K562 (cell line): ENCODE results near the gene OPRM1. TPM values are rescaled to one million over a fixed set of nuclear protein-coding genes. Genes with fewer than 3 reads are reported as not detected.

Experiments used
- CLOCK ChIP-seq: fragments of 250-450 bp; sonication (Bioruptor Pico); IDR thresholded peaks from 2 replicates; pipeline ENCODE4 v1.4.0; 2020; ENCODE audit warnings: mild to moderate bottlenecking, moderate library complexity, borderline replicate concordance
- ZNF668 ChIP-seq: fragments of 250-450 bp; sonication (Bioruptor Pico); IDR thresholded peaks from 2 replicates; pipeline ENCODE4 v1.8.0; 2022; ENCODE audit warnings: mild to moderate bottlenecking, inconsistent platforms
- polyA plus RNA-seq, 8 experiments: library from polyadenylated mRNA; depleted of rRNA in 4 of 8; stranded (reverse) in 5 of 8; unstranded in 3 of 8; fragments of >200 nt; fragmentation: Nextera tagmentation in 2 of 8; fragmentation: Illumina TruSeq in 1 of 8; extraction: Ambion mirVana in 2 of 8; extraction: Trizol in 1 of 8; gene quantifications; 2 replicates each; pipeline versions ENCODE4 v1.2.1 to v1.2.3, GENCODE V29; 2011 to 2014; ENCODE audit warnings: inconsistent platforms in 1 of 8, missing spikeins in 1 of 8
- total RNA-seq, 7 experiments: library from RNA; depleted of rRNA in 6 of 7; stranded (reverse); fragments of >200 nt in 6 of 7; fragmentation: Illumina TruSeq in 2 of 7; extraction: Trizol in 2 of 7; gene quantifications; 2 replicates each; pipeline versions ENCODE4 v1.2.1 to v1.2.3, GENCODE V29; 2011 to 2021; ENCODE audit warnings: low replicate concordance in 1 of 7
- TF ChIP-seq, protein P1 (sequence below), 3 experiments: IDR thresholded peaks in 2 of 3; conservative IDR thresholded peaks in 1 of 3; 2 replicates each; pipeline ENCODE4 v1.5.1; 2011 to 2012; ENCODE audit warnings: low read length in 3 of 3, mild to moderate bottlenecking in 3 of 3, control low read depth in 2 of 3, improper control_type of control experiment in 1 of 3, inconsistent platforms in 1 of 3, low read depth in 1 of 3, mixed read lengths in 1 of 3, moderate library complexity in 1 of 3; ENCODE audit not compliant: insufficient read depth in 2 of 3
- TF ChIP-seq, protein P2 (sequence below): sonication (generic); formaldehyde crosslinking; IDR thresholded peaks from 2 replicates; pipeline ENCODE4 v1.8.1; 2023; ENCODE audit warnings: mild to moderate bottlenecking, missing genetic modification reagents
- TF ChIP-seq, protein P3 (sequence below), 2 experiments: fragments of 450-650 bp; formaldehyde crosslinking in 1 of 2; IDR thresholded peaks; 2 replicates each; pipeline versions ENCODE4 v1.4.0 to v1.6.1; 2014 to 2020; ENCODE audit warnings: mild to moderate bottlenecking in 2 of 2, borderline replicate concordance in 1 of 2, low read depth in 1 of 2

The OPRM1 gene
- total and polyA plus RNA-seq, 9 of the 15 experiments (the other 6 are each of a cell fraction or from before 2014, with no cell fraction given) = not detected

DNA sequence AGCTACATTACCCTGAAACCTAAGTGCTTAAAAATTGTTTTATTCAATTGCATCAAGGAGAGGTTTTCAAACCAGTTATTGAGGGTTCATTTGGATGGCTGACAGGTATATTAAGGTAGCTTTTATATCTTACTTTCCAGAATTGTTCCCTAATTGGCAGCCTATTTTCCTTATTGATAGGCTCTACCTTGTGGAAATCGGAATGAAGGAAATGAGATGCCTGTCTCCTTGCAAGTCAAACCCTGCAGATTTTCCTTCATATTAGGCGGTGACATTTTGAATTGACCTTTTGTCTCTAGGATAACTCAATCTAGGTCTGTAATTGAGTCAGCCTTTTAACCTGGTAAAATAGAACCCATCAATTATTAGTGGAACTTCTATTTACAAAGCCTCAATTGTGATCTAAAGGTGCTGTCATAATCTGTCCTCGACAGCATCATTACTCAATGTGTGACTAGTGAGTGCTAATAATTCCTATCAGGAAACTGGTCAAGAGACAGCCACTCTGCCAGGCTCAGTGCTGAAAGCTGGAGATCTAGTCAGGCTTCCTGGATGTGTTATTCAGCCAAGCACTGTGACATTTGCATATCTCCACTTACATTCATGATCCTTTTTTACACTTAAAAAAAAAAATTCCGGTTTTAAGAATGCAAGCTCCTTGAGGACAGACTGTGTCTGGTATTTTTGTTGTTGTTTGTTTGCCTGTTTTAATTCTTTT is 20.1 kb downstream of the OPRM1 start (continued):
- TF ChIP-seq, protein P1, sequence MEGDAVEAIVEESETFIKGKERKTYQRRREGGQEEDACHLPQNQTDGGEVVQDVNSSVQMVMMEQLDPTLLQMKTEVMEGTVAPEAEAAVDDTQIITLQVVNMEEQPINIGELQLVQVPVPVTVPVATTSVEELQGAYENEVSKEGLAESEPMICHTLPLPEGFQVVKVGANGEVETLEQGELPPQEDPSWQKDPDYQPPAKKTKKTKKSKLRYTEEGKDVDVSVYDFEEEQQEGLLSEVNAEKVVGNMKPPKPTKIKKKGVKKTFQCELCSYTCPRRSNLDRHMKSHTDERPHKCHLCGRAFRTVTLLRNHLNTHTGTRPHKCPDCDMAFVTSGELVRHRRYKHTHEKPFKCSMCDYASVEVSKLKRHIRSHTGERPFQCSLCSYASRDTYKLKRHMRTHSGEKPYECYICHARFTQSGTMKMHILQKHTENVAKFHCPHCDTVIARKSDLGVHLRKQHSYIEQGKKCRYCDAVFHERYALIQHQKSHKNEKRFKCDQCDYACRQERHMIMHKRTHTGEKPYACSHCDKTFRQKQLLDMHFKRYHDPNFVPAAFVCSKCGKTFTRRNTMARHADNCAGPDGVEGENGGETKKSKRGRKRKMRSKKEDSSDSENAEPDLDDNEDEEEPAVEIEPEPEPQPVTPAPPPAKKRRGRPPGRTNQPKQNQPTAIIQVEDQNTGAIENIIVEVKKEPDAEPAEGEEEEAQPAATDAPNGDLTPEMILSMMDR (IDR thresholded peaks at IDR 0.05 in 2 of 3, conservative IDR thresholded peaks at IDR 0.05 in 1 of 3; ENCODE audit: insufficient read depth in 2 of 3, low read depth in 1 of 3, low read length in 3 of 3) = no peak
- no peak for TF ChIP-seq ZNF668 (CRISPR knock-in tag)
- TF ChIP-seq, protein P2, sequence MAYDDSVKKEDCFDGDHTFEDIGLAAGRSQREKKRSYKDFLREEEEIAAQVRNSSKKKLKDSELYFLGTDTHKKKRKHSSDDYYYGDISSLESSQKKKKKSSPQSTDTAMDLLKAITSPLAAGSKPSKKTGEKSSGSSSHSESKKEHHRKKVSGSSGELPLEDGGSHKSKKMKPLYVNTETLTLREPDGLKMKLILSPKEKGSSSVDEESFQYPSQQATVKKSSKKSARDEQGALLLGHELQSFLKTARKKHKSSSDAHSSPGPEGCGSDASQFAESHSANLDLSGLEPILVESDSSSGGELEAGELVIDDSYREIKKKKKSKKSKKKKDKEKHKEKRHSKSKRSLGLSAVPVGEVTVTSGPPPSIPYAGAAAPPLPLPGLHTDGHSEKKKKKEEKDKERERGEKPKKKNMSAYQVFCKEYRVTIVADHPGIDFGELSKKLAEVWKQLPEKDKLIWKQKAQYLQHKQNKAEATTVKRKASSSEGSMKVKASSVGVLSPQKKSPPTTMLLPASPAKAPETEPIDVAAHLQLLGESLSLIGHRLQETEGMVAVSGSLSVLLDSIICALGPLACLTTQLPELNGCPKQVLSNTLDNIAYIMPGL (CRISPR knock-in tag) = no peak
- no peak for TF ChIP-seq CLOCK
- TF ChIP-seq, protein P3, sequence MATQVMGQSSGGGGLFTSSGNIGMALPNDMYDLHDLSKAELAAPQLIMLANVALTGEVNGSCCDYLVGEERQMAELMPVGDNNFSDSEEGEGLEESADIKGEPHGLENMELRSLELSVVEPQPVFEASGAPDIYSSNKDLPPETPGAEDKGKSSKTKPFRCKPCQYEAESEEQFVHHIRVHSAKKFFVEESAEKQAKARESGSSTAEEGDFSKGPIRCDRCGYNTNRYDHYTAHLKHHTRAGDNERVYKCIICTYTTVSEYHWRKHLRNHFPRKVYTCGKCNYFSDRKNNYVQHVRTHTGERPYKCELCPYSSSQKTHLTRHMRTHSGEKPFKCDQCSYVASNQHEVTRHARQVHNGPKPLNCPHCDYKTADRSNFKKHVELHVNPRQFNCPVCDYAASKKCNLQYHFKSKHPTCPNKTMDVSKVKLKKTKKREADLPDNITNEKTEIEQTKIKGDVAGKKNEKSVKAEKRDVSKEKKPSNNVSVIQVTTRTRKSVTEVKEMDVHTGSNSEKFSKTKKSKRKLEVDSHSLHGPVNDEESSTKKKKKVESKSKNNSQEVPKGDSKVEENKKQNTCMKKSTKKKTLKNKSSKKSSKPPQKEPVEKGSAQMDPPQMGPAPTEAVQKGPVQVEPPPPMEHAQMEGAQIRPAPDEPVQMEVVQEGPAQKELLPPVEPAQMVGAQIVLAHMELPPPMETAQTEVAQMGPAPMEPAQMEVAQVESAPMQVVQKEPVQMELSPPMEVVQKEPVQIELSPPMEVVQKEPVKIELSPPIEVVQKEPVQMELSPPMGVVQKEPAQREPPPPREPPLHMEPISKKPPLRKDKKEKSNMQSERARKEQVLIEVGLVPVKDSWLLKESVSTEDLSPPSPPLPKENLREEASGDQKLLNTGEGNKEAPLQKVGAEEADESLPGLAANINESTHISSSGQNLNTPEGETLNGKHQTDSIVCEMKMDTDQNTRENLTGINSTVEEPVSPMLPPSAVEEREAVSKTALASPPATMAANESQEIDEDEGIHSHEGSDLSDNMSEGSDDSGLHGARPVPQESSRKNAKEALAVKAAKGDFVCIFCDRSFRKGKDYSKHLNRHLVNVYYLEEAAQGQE (IDR thresholded peaks at IDR 0.05; ENCODE audit: borderline replicate concordance) = no peak
- TF ChIP-seq, protein P3 (CRISPR knock-in tag; IDR thresholded peaks at IDR 0.05; ENCODE audit: low read depth) = no peak
- TF ChIP-seq, all 486 proteins: peak for 0
